ENCODE data around the gene MYO5B. TPM values are rescaled to one million over a fixed set of nuclear protein-coding genes. Genes with fewer than 3 reads are reported as not detected.

The MYO5B gene
- total and polyA plus RNA-seq, 10 of the 15 experiments (the other 5 are each of a cell fraction or from before 2014, with no cell fraction given), result 2.5 to 4.5 (median 3.3) TPM

DNA sequence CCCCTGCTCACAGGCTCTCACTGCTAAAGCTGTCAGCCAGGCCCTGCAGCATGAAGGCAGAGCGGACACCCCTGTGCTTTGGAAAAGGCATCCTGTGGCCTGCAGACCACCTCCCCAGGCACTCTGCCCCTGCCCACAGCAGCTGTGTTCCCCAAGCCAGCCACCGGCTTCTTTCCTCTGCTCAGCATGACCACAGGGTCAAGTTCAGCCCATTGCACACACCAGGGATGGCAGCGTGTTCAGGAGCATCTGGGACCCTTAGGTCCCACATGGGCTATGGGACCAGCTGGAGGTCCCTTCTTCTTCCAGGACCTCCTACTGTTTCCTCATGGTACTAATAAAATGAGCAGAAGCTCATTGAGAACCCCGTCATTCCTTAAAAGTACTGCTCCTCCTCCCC is 263.2 kb downstream of the MYO5B start:
- WGBS (ENCODE audit: insufficient coverage, insufficient replicate concordance, low lambda C conversion rate, missing lambda C conversion rate), result 31% methylated on average over 4 of the region's 4 CpGs
- intact Hi-C loops (cut with micrococcal nuclease; ENCODE audit: unreplicated experiment), result no loop called here
- Histone ChIP-seq H3K9me3 (replicated peaks; ENCODE audit: control insufficient read depth, insufficient read depth, low read length) (no peaks in the 10 kb centered on the region), H3K4me2 (ENCODE audit: control insufficient read depth, insufficient read depth) (no peak overlapping the region), H4K20me1 (ENCODE audit: control insufficient read depth, insufficient read depth) (no peaks in the 10 kb centered on the region), H3K4me1 (ENCODE audit: control insufficient read depth, insufficient read depth, low read length) (no peaks in the 10 kb centered on the region; the same call in 1 of the 2 replicates), H3K27ac (ENCODE audit: control insufficient read depth, insufficient read depth) (no peak overlapping the region), H3K4me3 (no peak overlapping the region), H3K27me3 (replicated peaks in 1 of 2; ENCODE audit: control insufficient read depth in 2 of 2, insufficient read depth in 2 of 2, low read length in 1 of 2) (peaks cover 0 to 2% of the 10 kb centered on the region in 2 experiments; a peak in 3 of 4 replicates), H3K9ac (ENCODE audit: control insufficient read depth, insufficient read depth, low read length) (no peak overlapping the region), H2AFZ (ENCODE audit: control insufficient read depth, low read depth, low read length) (no peak overlapping the region), H3K79me2 (ENCODE audit: control insufficient read depth, insufficient read depth, low read length) (no peaks in the 10 kb centered on the region), H3K36me3 (ENCODE audit: control insufficient read depth in 2 of 2, insufficient read depth in 2 of 2, low read length in 1 of 2) (no peaks in the 10 kb centered on the region)
- ChIA-PET CTCF (no interaction called here), RAD21 (ENCODE audit: unreplicated experiment) (no interaction called here), POLR2A (interaction anchor here (1.3 kb wide), 1 partner anchor 9 kb away, joined by 3 read pairs; no protein-coding TSS in a partner anchor), SMC1A (ENCODE audit: uncharacterized antibody, unreplicated experiment) (no interaction called here)
- in situ Hi-C loops (cut with MboI), result no loop called here
- ATAC-seq, result no peak
- no peak for FAIRE-seq
- DNase-seq (ENCODE audit: low read depth, low spot score), result no peak
- no peak for TF ChIP-seq NR2C1 (IDR thresholded peaks at IDR 0.05)
- TF ChIP-seq YBX1 (IDR thresholded peaks at IDR 0.05), result no peak
- TF ChIP-seq BHLHE40 (IDR thresholded peaks at IDR 0.05; ENCODE audit: borderline replicate concordance in 1 of 2, low read depth in 2 of 2, low read length in 1 of 2), result no peak
- TF ChIP-seq ZNF384 (IDR thresholded peaks at IDR 0.05; ENCODE audit: borderline replicate concordance, low read depth, low read length), result no peak
- TF ChIP-seq, protein P1, sequence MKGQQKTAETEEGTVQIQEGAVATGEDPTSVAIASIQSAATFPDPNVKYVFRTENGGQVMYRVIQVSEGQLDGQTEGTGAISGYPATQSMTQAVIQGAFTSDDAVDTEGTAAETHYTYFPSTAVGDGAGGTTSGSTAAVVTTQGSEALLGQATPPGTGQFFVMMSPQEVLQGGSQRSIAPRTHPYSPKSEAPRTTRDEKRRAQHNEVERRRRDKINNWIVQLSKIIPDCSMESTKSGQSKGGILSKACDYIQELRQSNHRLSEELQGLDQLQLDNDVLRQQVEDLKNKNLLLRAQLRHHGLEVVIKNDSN (IDR thresholded peaks at IDR 0.05; ENCODE audit: borderline replicate concordance, extremely low read length, insufficient read depth, low read depth, low read length), result no peak
- BruUV-seq (replicated peaks), result no TSS peak

GRCh38 chr18:49931179-49931578 is 263.8 kb downstream of the MYO5B start:
- Histone ChIP-seq H4K20me1 (ENCODE audit: control insufficient read depth, insufficient read depth) (no peaks in the 10 kb centered on the region), H3K27ac (ENCODE audit: control insufficient read depth, insufficient read depth) (no peak overlapping the region), H3K9ac (ENCODE audit: control insufficient read depth, insufficient read depth, low read length) (no peak overlapping the region), H2AFZ (ENCODE audit: control insufficient read depth, low read depth, low read length) (no peak overlapping the region), H3K79me2 (ENCODE audit: control insufficient read depth, insufficient read depth, low read length) (no peaks in the 10 kb centered on the region), H3K4me1 (ENCODE audit: control insufficient read depth, insufficient read depth, low read length) (no peaks in the 10 kb centered on the region; the same call in 1 of the 2 replicates), H3K36me3 (ENCODE audit: control insufficient read depth in 2 of 2, insufficient read depth in 2 of 2, low read length in 1 of 2) (no peaks in the 10 kb centered on the region), H3K9me3 (replicated peaks; ENCODE audit: control insufficient read depth, insufficient read depth, low read length) (no peaks in the 10 kb centered on the region), H3K4me3 (no peak overlapping the region), H3K4me2 (ENCODE audit: control insufficient read depth, insufficient read depth) (no peak overlapping the region), H3K27me3 (replicated peaks in 1 of 2; ENCODE audit: control insufficient read depth in 2 of 2, insufficient read depth in 2 of 2, low read length in 1 of 2) (peaks cover 0 to 2% of the 10 kb centered on the region in 2 experiments; a peak in 3 of 4 replicates)
- in situ Hi-C loops (cut with MboI), result no loop called here
- DNase-seq (ENCODE audit: low read depth, low spot score) (no peak), FAIRE-seq (no peak), ATAC-seq (no peak)
- no TSS peak for BruUV-seq (replicated peaks)
- POLR2A ChIA-PET, result interaction anchor here (0.6 to 1.3 kb wide), 2 partner anchors 8 to 468 kb away, joined by 3 to 4 read pairs; no protein-coding TSS in a partner anchor
- SMC1A ChIA-PET (ENCODE audit: uncharacterized antibody, unreplicated experiment), result interaction anchor here (1.6 kb wide), 1 partner anchor 91 kb away, joined by 3 read pairs; no protein-coding TSS in a partner anchor
- 22% methylated on average over 5 of the region's 5 CpGs for WGBS (ENCODE audit: insufficient coverage, insufficient replicate concordance, low lambda C conversion rate, missing lambda C conversion rate)
- CTCF ChIA-PET, result interaction anchor here (1.3 kb wide), 1 partner anchor 426 kb away, joined by 5 read pairs; no protein-coding TSS in a partner anchor
- RAD21 ChIA-PET (ENCODE audit: unreplicated experiment), result no interaction called here
- intact Hi-C loops (cut with micrococcal nuclease; ENCODE audit: unreplicated experiment), result no loop called here
- TF ChIP-seq BMI1 (IDR thresholded peaks at IDR 0.05; ENCODE audit: borderline replicate concordance) (no peak), SP1 (IDR thresholded peaks at IDR 0.05; ENCODE audit: low read depth, low read length) (no peak)
